Measurements from ENCODE around the gene GNMT.

GRCh38 chr6:42966571-42966970 is 6.0 kb downstream of the GNMT start:
- TF ChIP-seq CTCF (IDR thresholded peaks at IDR 0.05; ENCODE audit: poor library complexity) (no peak), EZH2 (IDR thresholded peaks at IDR 0.05; ENCODE audit: borderline replicate concordance) (no peak)
